ENCODE data around the gene TCAIM. TPM values are rescaled to one million over a fixed set of nuclear protein-coding genes. Genes with fewer than 3 reads are reported as not detected.

Gene TCAIM
- total RNA-seq, 1 donor from 2014 or later, result 30.2 TPM

- DNase-seq, result no peak
- ATAC-seq (ENCODE audit: poor library complexity), result no peak
- intact Hi-C loops (cut with DNase I), result no loop called here
These were observed 91.9 kb downstream of the TCAIM start for GRCh38 chr3:44430466-44430865.

- intact Hi-C loops (cut with DNase I), result no loop called here
- DNase-seq, result no peak
- ATAC-seq (ENCODE audit: poor library complexity), result no peak
These were observed 96.4 kb downstream of the TCAIM start for GRCh38 chr3:44434834-44435510.

- intact Hi-C loops (cut with DNase I), result no loop called here
- ATAC-seq (ENCODE audit: poor library complexity) (no peak), DNase-seq (no peak)
These were observed 97.6 kb downstream of the TCAIM start for GRCh38 chr3:44436181-44436580.

GRCh38 chr3:44437800-44438199 lies 99.2 kb downstream of the TCAIM start:
- no peak for DNase-seq
- intact Hi-C loops (cut with DNase I), result no loop called here

GRCh38 chr3:44439499-44440295 lies 101.1 kb downstream of the TCAIM start:
- intact Hi-C loops (cut with DNase I), result no loop called here
- DNase-seq (peak; percentile 81), ATAC-seq (ENCODE audit: poor library complexity) (peak; percentile 93)

More at GRCh38 chr3:44437800-44438199, 99.2 kb downstream of the TCAIM start:
- ATAC-seq (ENCODE audit: poor library complexity), result no peak

GRCh38 chr3:44442596-44443309 lies 104.2 kb downstream of the TCAIM start:
- intact Hi-C loops (cut with DNase I), result no loop called here
- no peak for DNase-seq
- ATAC-seq (ENCODE audit: poor library complexity), result no peak

GRCh38 chr3:44444437-44444836 lies 105.9 kb downstream of the TCAIM start:
- ATAC-seq (ENCODE audit: poor library complexity), result no peak
- intact Hi-C loops (cut with DNase I), result no loop called here

GRCh38 chr3:44444896-44445691 lies 106.5 kb downstream of the TCAIM start:
- DNase-seq (no peak), ATAC-seq (ENCODE audit: poor library complexity) (no peak)
- intact Hi-C loops (cut with DNase I), result no loop called here

More at GRCh38 chr3:44444437-44444836, 105.9 kb downstream of the TCAIM start:
- no peak for DNase-seq

- intact Hi-C loops (cut with DNase I), result no loop called here
- DNase-seq (no peak), ATAC-seq (ENCODE audit: poor library complexity) (no peak)
These were observed 107.2 kb downstream of the TCAIM start for GRCh38 chr3:44445786-44446185.

GRCh38 chr3:44446929-44447328 lies 108.4 kb downstream of the TCAIM start:
- intact Hi-C loops (cut with DNase I), result no loop called here
- ATAC-seq (ENCODE audit: poor library complexity), result no peak
- no peak for DNase-seq

- DNase-seq (no peak), ATAC-seq (ENCODE audit: poor library complexity) (no peak)
- intact Hi-C loops (cut with DNase I), result no loop called here
These were observed 112.9 kb downstream of the TCAIM start for GRCh38 chr3:44451441-44451840.

GRCh38 chr3:44454258-44454657 lies 115.7 kb downstream of the TCAIM start:
- intact Hi-C loops (cut with DNase I), result no loop called here
- ATAC-seq (ENCODE audit: poor library complexity), result no peak
- no peak for DNase-seq

GRCh38 chr3:44455318-44455717 lies 116.8 kb downstream of the TCAIM start:
- no peak for ATAC-seq (ENCODE audit: poor library complexity)
- no peak for DNase-seq
- intact Hi-C loops (cut with DNase I), result no loop called here

Other genes starting within 250 kb of the TCAIM start
- gene TOPAZ1, start 96.9 kb upstream of the TCAIM start, total RNA-seq, result not detected
- 12.8 TPM for gene ZNF445, start 138.9 kb downstream of the TCAIM start, total RNA-seq
- gene ZKSCAN7, start 216.4 kb downstream of the TCAIM start, total RNA-seq, result 1.4 TPM
- 0.73 TPM for gene ZNF660, start 246.2 kb downstream of the TCAIM start, total RNA-seq